ENCODE measurements around the gene ST14.
A peak's percentile ranks its signal among the peaks of the same experiment; 100 is the strongest.
"Not testable (repeated sequence)": the region's sequence is repeated elsewhere in the genome, so short reads cannot be mapped to it uniquely, and the experiment has no call there.

Gene ST14

GRCh38 chr11:130160498-130161155 lies 1.0 kb downstream of the ST14 start:
- DNase-seq (ENCODE audit: low read depth in 1 of 2, low spot score in 1 of 2): no peak
- no peak for TF ChIP-seq JUND (IDR thresholded peaks at IDR 0.05; ENCODE audit: low read depth)

GRCh38 chr11:130161441-130162145 lies 2.0 kb downstream of the ST14 start:
- DNase-seq (ENCODE audit: low read depth in 1 of 2, low spot score in 1 of 2): no peak
- in situ Hi-C loops (cut with HindIII; ENCODE audit: low pct_unique_long_range_greater_than_20kb, low sequenced_read_pairs): no loop called here
- no peak for TF ChIP-seq JUND (IDR thresholded peaks at IDR 0.05; ENCODE audit: low read depth)

More at GRCh38 chr11:130160498-130161155, 1.0 kb downstream of the ST14 start:
- in situ Hi-C loops (cut with HindIII; ENCODE audit: low pct_unique_long_range_greater_than_20kb, low sequenced_read_pairs): no loop called here

DNA sequence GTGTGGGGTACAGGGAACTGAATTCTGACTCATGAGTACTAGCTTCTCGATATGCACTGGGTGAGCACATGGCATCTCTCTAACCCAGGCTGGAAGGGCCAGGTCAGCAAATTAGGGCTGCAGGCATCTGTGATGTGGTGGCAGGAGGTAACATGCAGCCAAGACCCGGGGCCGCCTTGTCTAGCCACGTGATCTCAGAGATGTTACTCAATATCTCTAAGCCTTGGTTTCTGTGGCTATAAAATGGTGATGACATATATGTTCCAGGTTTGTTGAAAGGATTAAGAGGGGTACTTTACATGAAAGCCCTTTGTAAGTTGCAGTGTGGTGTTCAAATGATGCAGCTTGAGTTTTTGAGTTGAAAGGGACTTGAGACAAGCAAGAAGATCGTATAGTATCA lies 3.2 kb downstream of the ST14 start:
- no peak for TF ChIP-seq JUND (IDR thresholded peaks at IDR 0.05; ENCODE audit: low read depth)
- no peak for DNase-seq (ENCODE audit: low read depth in 1 of 2, low spot score in 1 of 2)
- in situ Hi-C loops (cut with HindIII; ENCODE audit: low pct_unique_long_range_greater_than_20kb, low sequenced_read_pairs): no loop called here

GRCh38 chr11:130163346-130164220 lies 4.0 kb downstream of the ST14 start:
- no peak for DNase-seq (ENCODE audit: low read depth in 1 of 2, low spot score in 1 of 2)
- TF ChIP-seq JUND (IDR thresholded peaks at IDR 0.05; ENCODE audit: low read depth): no peak

DNA sequence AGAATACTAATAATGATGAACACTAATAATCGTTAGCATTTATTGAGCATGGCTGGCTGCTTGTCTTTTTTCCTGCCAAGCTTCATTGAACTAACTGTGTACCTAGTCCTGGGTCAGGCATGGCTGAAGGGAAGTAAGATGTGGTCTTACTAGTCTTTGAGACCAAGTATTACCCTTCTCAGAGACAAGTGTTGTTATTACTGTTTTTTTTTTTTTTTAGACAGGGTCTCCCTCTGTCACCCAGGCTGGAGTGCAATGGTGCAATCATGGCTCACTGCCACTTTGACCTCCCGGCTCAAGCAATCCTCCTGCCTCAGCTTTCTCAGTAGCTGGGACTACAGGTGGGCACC lies 4.6 kb downstream of the ST14 start:
- no peak for DNase-seq (ENCODE audit: low read depth in 1 of 2, low spot score in 1 of 2)
- no peak for TF ChIP-seq JUND (IDR thresholded peaks at IDR 0.05; ENCODE audit: low read depth)
- in situ Hi-C loops (cut with HindIII; ENCODE audit: low pct_unique_long_range_greater_than_20kb, low sequenced_read_pairs): no loop called here

More at GRCh38 chr11:130163346-130164220, 4.0 kb downstream of the ST14 start:
- in situ Hi-C loops (cut with HindIII; ENCODE audit: low pct_unique_long_range_greater_than_20kb, low sequenced_read_pairs): no loop called here

DNA sequence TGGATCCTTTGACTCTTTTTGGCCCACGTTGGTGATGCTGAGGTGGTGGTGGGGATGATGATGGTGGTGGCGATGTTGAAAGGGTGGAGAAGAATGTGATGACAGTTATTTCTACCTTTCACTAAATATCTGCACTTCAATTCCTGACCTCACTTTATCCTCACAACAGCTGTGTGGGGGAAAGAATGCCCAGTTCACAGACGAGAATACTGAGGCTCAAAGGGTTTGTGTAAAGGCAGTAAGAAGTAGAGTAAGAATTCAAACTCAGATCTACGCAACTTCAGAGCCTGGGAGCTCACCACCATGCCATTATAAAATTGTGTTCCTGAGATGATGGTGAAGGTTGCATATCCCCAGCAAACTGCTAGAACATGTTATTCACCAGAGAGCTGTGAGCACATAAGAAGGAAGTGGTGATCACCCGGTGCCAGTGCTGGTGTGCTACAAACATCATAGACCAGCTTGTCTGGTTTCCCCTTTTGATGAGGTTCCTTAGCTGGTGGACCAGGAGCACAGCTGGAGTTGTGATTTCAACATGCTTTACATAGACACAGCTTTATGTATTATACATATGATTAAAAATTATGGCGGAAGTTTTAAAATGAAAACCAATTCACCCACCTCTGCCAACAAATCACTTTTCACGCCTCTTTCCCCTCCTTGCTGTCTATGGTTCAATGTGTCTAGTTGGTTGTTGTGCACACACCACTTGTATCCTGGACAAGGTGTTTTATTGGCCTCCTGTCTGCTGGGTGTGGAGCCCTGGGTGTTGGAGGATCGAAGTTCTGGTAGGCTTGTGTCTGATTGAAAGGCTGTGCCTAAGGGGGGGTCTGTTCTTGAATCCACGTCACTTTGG lies 6.2 kb downstream of the ST14 start:
- no peak for DNase-seq (ENCODE audit: low read depth in 1 of 2, low spot score in 1 of 2)
- in situ Hi-C loops (cut with HindIII; ENCODE audit: low pct_unique_long_range_greater_than_20kb, low sequenced_read_pairs): no loop called here
- no peak for TF ChIP-seq JUND (IDR thresholded peaks at IDR 0.05; ENCODE audit: low read depth)

- in situ Hi-C loops (cut with HindIII; ENCODE audit: low pct_unique_long_range_greater_than_20kb, low sequenced_read_pairs): no loop called here
- no peak for DNase-seq (ENCODE audit: low read depth in 1 of 2, low spot score in 1 of 2)
- TF ChIP-seq JUND (IDR thresholded peaks at IDR 0.05; ENCODE audit: low read depth): no peak
Measured at GRCh38 chr11:130166457-130166784, 6.8 kb downstream of the ST14 start.

- in situ Hi-C loops (cut with HindIII; ENCODE audit: low pct_unique_long_range_greater_than_20kb, low sequenced_read_pairs): no loop called here
- no peak for DNase-seq (ENCODE audit: low read depth in 1 of 2, low spot score in 1 of 2)
- no peak for TF ChIP-seq JUND (IDR thresholded peaks at IDR 0.05; ENCODE audit: low read depth)
Measured at GRCh38 chr11:130167146-130167545, 7.6 kb downstream of the ST14 start.

DNA sequence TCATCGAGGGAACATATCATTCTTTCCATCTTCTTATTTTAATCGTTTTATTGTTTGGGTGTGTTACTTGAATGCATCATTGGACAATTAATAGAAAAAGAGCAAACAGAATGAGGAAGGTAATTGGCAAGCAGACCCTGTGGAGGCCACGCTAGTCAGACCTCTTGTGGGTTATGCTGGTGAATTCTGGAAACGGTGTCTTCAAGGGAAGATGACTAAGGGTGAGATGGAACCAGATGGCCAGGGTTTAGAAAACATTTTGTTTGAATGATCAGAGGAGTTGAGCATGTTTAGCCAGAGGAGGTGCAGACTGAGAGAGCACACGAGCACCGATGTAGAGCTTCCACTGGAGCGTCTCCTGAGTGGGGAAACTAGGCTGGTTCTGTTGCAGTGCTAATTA lies 8.5 kb downstream of the ST14 start:
- no peak for DNase-seq (ENCODE audit: low read depth in 1 of 2, low spot score in 1 of 2)
- TF ChIP-seq JUND (IDR thresholded peaks at IDR 0.05; ENCODE audit: low read depth): no peak
- in situ Hi-C loops (cut with HindIII; ENCODE audit: low pct_unique_long_range_greater_than_20kb, low sequenced_read_pairs): no loop called here

DNA sequence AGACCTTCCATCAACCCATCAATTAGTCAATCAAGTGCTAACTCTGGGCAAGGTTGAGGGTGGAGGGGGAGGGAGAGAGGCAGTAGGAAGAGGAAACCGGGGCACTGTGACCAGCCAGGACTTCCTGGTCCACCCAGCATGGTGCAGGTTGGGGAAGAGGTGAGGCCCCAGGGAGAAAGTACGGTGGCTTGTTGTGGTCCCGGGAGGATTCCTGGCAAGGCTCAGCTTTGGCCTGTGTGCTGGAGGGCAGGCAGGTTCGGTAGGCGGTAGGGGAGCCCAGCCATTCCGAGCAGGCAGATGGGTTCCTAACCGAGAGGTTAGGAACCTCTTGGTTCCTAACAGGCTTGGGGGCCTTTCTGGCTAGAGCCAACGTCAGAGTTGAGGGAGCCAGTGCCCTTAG lies 10.8 kb downstream of the ST14 start:
- peak in 1 of 2 experiments; percentile 79 for DNase-seq (ENCODE audit: low read depth in 1 of 2, low spot score in 1 of 2)
- in situ Hi-C loops (cut with HindIII; ENCODE audit: low pct_unique_long_range_greater_than_20kb, low sequenced_read_pairs): no loop called here
- no peak for TF ChIP-seq JUND (IDR thresholded peaks at IDR 0.05; ENCODE audit: low read depth)

DNA sequence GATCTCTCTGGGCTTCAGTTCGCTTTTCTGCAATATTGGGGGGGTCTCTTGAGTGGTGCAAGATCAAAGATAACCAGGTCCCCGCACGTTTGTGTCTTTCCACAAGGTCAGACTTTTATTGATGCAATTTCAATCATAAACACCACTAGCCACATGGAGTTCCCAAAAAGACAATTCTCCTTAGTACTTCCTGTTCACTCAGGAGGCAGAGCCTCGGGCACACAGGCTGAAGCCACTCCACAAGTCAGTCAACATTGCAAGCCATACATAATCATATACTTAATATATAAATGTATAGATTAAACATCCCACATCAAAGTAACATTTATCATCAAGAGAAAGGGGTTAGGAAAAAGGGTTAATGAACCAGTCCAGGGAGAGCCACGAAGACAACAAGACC lies 12.0 kb downstream of the ST14 start:
- in situ Hi-C loops (cut with HindIII; ENCODE audit: low pct_unique_long_range_greater_than_20kb, low sequenced_read_pairs): no loop called here
- DNase-seq (ENCODE audit: low read depth in 1 of 2, low spot score in 1 of 2): peak in 1 of 2 experiments; percentile 75
- TF ChIP-seq JUND (IDR thresholded peaks at IDR 0.05; ENCODE audit: low read depth): no peak

- in situ Hi-C loops (cut with HindIII; ENCODE audit: low pct_unique_long_range_greater_than_20kb, low sequenced_read_pairs); DNase-seq (ENCODE audit: low read depth in 1 of 2, low spot score in 1 of 2): not testable (repeated sequence)
Measured at GRCh38 chr11:130172001-130172400, 12.4 kb downstream of the ST14 start.
